ENCODE results near the gene RHAG.

RHAG gene

DNA sequence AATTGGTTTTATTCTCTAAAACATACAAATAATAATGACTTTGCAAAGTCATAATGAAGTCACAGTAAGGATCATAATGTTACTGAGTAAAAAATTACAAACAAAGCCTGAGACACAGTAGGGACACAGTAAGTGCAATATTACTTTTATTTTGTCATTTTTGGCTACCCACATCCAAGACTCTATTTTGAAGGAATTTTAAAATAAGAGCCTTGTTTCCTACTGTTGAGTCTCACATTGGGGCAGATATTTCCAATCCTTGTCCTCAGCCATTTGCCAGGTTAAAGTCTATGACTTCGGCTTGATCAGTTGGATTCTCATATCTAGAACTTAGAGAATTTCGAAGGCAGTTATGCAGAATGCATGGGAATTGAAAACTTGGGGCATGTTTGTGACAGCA is 10.8 kb upstream of the RHAG start:
- Histone ChIP-seq H3K36me3 (ENCODE audit: control insufficient read depth in 2 of 2, insufficient read depth in 1 of 2, low read length in 2 of 2) (no peaks in the 10 kb centered on the region), H3K4me3 (ENCODE audit: low read depth, low read length) (no peak overlapping the region), H3K27ac (ENCODE audit: extremely low read depth, low read depth, low read length) (no peak overlapping the region), H3K9me3 (ENCODE audit: control insufficient read depth, insufficient read depth, low read depth, low read length) (no peaks in the 10 kb centered on the region), H3K4me1 (ENCODE audit: control insufficient read depth, insufficient read depth, low read length) (no peaks in the 10 kb centered on the region)
- CTCF ChIA-PET = no interaction called here
- POLR2A ChIA-PET = no interaction called here
- TF ChIP-seq ZNF223 (tag by site-specific recombination; IDR thresholded peaks at IDR 0.05) = no peak
- no peak for TF ChIP-seq ZNF184 (tag by site-specific recombination; IDR thresholded peaks at IDR 0.05)
- no peak for TF ChIP-seq ZNF629 (tag by site-specific recombination; IDR thresholded peaks at IDR 0.05)
- TF ChIP-seq, protein P1, sequence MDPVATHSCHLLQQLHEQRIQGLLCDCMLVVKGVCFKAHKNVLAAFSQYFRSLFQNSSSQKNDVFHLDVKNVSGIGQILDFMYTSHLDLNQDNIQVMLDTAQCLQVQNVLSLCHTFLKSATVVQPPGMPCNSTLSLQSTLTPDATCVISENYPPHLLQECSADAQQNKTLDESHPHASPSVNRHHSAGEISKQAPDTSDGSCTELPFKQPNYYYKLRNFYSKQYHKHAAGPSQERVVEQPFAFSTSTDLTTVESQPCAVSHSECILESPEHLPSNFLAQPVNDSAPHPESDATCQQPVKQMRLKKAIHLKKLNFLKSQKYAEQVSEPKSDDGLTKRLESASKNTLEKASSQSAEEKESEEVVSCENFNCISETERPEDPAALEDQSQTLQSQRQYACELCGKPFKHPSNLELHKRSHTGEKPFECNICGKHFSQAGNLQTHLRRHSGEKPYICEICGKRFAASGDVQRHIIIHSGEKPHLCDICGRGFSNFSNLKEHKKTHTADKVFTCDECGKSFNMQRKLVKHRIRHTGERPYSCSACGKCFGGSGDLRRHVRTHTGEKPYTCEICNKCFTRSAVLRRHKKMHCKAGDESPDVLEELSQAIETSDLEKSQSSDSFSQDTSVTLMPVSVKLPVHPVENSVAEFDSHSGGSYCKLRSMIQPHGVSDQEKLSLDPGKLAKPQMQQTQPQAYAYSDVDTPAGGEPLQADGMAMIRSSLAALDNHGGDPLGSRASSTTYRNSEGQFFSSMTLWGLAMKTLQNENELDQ (tag by site-specific recombination; IDR thresholded peaks at IDR 0.05; ENCODE audit: low read depth) = no peak
- TF ChIP-seq ZNF670 (tag by site-specific recombination; IDR thresholded peaks at IDR 0.05; ENCODE audit: low read depth) = no peak
- TF ChIP-seq, protein P2, sequence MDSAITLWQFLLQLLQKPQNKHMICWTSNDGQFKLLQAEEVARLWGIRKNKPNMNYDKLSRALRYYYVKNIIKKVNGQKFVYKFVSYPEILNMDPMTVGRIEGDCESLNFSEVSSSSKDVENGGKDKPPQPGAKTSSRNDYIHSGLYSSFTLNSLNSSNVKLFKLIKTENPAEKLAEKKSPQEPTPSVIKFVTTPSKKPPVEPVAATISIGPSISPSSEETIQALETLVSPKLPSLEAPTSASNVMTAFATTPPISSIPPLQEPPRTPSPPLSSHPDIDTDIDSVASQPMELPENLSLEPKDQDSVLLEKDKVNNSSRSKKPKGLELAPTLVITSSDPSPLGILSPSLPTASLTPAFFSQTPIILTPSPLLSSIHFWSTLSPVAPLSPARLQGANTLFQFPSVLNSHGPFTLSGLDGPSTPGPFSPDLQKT (IDR thresholded peaks at IDR 0.05; ENCODE audit: borderline replicate concordance, low read depth, low read length) = no peak
- TF ChIP-seq, protein P3, sequence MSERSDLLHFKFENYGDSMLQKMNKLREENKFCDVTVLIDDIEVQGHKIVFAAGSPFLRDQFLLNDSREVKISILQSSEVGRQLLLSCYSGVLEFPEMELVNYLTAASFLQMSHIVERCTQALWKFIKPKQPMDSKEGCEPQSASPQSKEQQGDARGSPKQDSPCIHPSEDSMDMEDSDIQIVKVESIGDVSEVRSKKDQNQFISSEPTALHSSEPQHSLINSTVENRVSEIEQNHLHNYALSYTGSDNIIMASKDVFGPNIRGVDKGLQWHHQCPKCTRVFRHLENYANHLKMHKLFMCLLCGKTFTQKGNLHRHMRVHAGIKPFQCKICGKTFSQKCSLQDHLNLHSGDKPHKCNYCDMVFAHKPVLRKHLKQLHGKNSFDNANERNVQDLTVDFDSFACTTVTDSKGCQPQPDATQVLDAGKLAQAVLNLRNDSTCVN (tag by site-specific recombination; optimal IDR thresholded peaks at IDR 0.05) = no peak
- no peak for TF ChIP-seq ZSCAN16 (tag by site-specific recombination; IDR thresholded peaks at IDR 0.05)
- TF ChIP-seq ZNF792 (tag by site-specific recombination; IDR thresholded peaks at IDR 0.05) = no peak
- no peak for TF ChIP-seq ZBTB17 (tag by site-specific recombination; IDR thresholded peaks at IDR 0.05)
- no peak for TF ChIP-seq ZNF404 (tag by site-specific recombination; IDR thresholded peaks at IDR 0.05)
- TF ChIP-seq ZNF157 (tag by site-specific recombination; IDR thresholded peaks at IDR 0.05) = no peak
- no peak for TF ChIP-seq ZNF521 (tag by site-specific recombination; IDR thresholded peaks at IDR 0.05)
- TF ChIP-seq ZNF544 (tag by site-specific recombination; IDR thresholded peaks at IDR 0.05) = no peak
- no peak for TF ChIP-seq ZNF624 (tag by site-specific recombination; IDR thresholded peaks at IDR 0.05)
- TF ChIP-seq ZNF701 (tag by site-specific recombination; IDR thresholded peaks at IDR 0.05) = no peak
- TF ChIP-seq, protein P4, sequence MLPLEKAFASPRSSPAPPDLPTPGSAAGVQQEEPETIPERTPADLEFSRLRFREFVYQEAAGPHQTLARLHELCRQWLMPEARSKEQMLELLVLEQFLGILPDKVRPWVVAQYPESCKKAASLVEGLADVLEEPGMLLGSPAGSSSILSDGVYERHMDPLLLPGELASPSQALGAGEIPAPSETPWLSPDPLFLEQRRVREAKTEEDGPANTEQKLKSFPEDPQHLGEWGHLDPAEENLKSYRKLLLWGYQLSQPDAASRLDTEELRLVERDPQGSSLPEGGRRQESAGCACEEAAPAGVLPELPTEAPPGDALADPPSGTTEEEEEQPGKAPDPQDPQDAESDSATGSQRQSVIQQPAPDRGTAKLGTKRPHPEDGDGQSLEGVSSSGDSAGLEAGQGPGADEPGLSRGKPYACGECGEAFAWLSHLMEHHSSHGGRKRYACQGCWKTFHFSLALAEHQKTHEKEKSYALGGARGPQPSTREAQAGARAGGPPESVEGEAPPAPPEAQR (tag by site-specific recombination; IDR thresholded peaks at IDR 0.05) = no peak
- TF ChIP-seq ZNF530 (tag by site-specific recombination; IDR thresholded peaks at IDR 0.05; ENCODE audit: low read depth) = no peak

DNA sequence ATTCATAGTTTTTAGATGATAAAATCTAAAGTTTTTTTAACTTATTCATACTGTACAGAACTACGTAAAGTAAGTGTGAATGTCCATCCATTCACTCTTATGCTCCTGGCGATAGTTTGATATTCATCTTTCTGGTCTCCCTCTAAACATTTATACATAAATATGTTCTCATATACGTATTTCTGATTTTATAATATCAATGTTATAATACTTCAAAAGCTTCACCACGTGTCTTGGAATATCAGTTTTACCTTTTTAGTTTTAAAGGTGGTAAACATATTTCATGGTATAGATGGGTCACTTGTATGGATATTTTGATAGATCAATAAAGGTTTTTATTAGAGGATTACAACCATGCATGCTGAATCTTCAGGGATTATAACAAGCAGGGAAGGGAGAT is 10.3 kb upstream of the RHAG start:
- TF ChIP-seq ZNF626 (tag by site-specific recombination; IDR thresholded peaks at IDR 0.05) (no peak), ZNF426 (tag by site-specific recombination; IDR thresholded peaks at IDR 0.05) (no peak)
- TF ChIP-seq, protein P5, sequence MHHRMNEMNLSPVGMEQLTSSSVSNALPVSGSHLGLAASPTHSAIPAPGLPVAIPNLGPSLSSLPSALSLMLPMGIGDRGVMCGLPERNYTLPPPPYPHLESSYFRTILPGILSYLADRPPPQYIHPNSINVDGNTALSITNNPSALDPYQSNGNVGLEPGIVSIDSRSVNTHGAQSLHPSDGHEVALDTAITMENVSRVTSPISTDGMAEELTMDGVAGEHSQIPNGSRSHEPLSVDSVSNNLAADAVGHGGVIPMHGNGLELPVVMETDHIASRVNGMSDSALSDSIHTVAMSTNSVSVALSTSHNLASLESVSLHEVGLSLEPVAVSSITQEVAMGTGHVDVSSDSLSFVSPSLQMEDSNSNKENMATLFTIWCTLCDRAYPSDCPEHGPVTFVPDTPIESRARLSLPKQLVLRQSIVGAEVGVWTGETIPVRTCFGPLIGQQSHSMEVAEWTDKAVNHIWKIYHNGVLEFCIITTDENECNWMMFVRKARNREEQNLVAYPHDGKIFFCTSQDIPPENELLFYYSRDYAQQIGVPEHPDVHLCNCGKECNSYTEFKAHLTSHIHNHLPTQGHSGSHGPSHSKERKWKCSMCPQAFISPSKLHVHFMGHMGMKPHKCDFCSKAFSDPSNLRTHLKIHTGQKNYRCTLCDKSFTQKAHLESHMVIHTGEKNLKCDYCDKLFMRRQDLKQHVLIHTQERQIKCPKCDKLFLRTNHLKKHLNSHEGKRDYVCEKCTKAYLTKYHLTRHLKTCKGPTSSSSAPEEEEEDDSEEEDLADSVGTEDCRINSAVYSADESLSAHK (tag by site-specific recombination; IDR thresholded peaks at IDR 0.05) = no peak
- TF ChIP-seq, protein P6, sequence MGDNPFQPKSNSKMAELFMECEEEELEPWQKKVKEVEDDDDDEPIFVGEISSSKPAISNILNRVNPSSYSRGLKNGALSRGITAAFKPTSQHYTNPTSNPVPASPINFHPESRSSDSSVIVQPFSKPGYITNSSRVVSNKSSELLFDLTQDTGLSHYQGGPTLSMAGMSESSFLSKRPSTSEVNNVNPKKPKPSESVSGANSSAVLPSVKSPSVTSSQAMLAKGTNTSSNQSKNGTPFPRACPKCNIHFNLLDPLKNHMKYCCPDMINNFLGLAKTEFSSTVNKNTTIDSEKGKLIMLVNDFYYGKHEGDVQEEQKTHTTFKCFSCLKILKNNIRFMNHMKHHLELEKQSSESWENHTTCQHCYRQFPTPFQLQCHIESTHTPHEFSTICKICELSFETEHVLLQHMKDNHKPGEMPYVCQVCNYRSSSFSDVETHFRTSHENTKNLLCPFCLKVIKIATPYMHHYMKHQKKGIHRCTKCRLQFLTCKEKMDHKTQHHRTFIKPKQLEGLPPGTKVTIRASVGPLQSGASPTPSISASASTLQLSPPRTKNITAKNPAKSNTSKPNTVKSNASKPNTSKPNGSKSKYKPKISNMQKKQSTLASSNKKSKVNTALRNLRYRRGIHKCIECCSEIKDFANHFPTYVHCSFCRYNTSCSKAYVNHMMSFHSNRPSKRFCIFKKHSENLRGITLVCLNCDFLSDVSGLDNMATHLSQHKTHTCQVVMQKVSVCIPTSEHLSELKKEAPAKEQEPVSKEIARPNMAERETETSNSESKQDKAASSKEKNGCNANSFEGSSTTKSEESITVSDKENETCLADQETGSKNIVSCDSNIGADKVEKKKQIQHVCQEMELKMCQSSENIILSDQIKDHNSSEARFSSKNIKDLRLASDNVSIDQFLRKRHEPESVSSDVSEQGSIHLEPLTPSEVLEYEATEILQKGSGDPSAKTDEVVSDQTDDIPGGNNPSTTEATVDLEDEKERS (tag by site-specific recombination; IDR thresholded peaks at IDR 0.05) = no peak
- TF ChIP-seq, protein P7, sequence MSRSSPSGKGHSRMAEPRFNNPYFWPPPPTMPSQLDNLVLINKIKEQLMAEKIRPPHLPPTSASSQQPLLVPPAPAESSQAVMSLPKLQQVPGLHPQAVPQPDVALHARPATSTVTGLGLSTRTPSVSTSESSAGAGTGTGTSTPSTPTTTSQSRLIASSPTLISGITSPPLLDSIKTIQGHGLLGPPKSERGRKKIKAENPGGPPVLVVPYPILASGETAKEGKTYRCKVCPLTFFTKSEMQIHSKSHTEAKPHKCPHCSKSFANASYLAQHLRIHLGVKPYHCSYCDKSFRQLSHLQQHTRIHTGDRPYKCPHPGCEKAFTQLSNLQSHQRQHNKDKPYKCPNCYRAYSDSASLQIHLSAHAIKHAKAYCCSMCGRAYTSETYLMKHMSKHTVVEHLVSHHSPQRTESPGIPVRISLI (tag by site-specific recombination; IDR thresholded peaks at IDR 0.05) = no peak
- no peaks in the 10 kb centered on the region for H3K36me3 ChIP-seq (ENCODE audit: control insufficient read depth in 2 of 2, insufficient read depth in 1 of 2, low read length in 2 of 2)
- H3K4me3 ChIP-seq (ENCODE audit: low read depth, low read length) = no peak overlapping the region
- H3K9me3 ChIP-seq (ENCODE audit: control insufficient read depth, insufficient read depth, low read depth, low read length) = no peaks in the 10 kb centered on the region
- ChIA-PET POLR2A (no interaction called here), CTCF (interaction anchor here (1.1 kb wide), 1 partner anchor 40 kb away, joined by 5 read pairs; no protein-coding TSS in a partner anchor)
- no peaks in the 10 kb centered on the region for H3K4me1 ChIP-seq (ENCODE audit: control insufficient read depth, insufficient read depth, low read length)
- no peak overlapping the region for H3K27ac ChIP-seq (ENCODE audit: extremely low read depth, low read depth, low read length)

Data from HEK293 (cell line).